Thyroid gland (tissue), 4 donors: ENCODE data around the gene CEP83. TPM values are rescaled to one million over a fixed set of nuclear protein-coding genes. Genes with fewer than 3 reads are reported as not detected.

Source experiments
- DNase-seq, 2 donors: peaks; one replicate each; pipeline ENCODE4 v3.0.0-alpha.2; 2019
- H3K27ac ChIP-seq, 3 donors: fragments of 200-600 bp; sonication (generic); 1 replicate in 2 of 3; 2 replicates in 1 of 3; pipeline ENCODE4 v1.5.1; 2016 to 2019; ENCODE audit warnings: mild to moderate bottlenecking in 1 of 3, moderate library complexity in 1 of 3
- H3K27me3 ChIP-seq: fragments of 200-600 bp; sonication (generic); one replicate; pipeline ENCODE4 v1.5.1; 2019
- H3K36me3 ChIP-seq, 2 donors: fragments of 200-600 bp; sonication (generic); one replicate each; pipeline ENCODE4 v1.5.1; 2016 to 2019
- H3K4me1 ChIP-seq, 2 donors: fragments of 200-600 bp; sonication (generic); one replicate each; pipeline ENCODE4 v1.5.1; 2017 to 2019
- H3K4me3 ChIP-seq, 3 donors: fragments of 200-600 bp; sonication (generic); replicated peaks in 1 of 3; 1 replicate in 2 of 3; 2 replicates in 1 of 3; pipeline ENCODE4 v1.5.1; 2016; ENCODE audit warnings: mild to moderate bottlenecking in 1 of 3
- H3K9me3 ChIP-seq: fragments of 200-600 bp; sonication (generic); one replicate; pipeline ENCODE4 v1.5.1; 2017
- CTCF ChIP-seq, 6 experiments: fragments of 200-600 bp in 3 of 6; fragments of 450-650 bp in 3 of 6; sonication (generic) in 3 of 6; IDR thresholded peaks; one replicate each; pipeline ENCODE4 v1.5.1; 2016 to 2019; ENCODE audit warnings: antibody characterized with exemption in 6 of 6, mild to moderate bottlenecking in 2 of 6, inconsistent platforms in 1 of 6, moderate library complexity in 1 of 6
- POLR2A ChIP-seq, 2 donors: fragments of 450-650 bp; IDR thresholded peaks; one replicate each; pipeline ENCODE4 v1.6.1; 2017; ENCODE audit warnings: antibody characterized with exemption in 2 of 2, mild to moderate bottlenecking in 2 of 2, moderate library complexity in 1 of 2
- WGBS, 2 donors: methylation state at CpG; one replicate each; pipeline ENCODE4 v1.1.5; 2017; 5-methylcytosine and 5-hydroxymethylcytosine counted together
- intact Hi-C: fragments of 100-400 bp; cut with DNase I; formaldehyde crosslinking; loops from one replicate; pipeline ENCODE4 v1.15.1; 2023
- total RNA-seq, 4 donors: library from RNA; depleted of rRNA; stranded (reverse); fragments of >200 nt; gene quantifications; one replicate each; pipeline ENCODE4 v1.2.3, GENCODE V29; 2016

CEP83 gene
- 10 to 100 TPM; 24.1 to 41.9 (median 29.4) TPM for total RNA-seq

- Histone ChIP-seq H3K4me1 (peaks cover 10 to 12% of the 10 kb centered on the region in 2 donors), H3K36me3 (no peaks in the 10 kb centered on the region), H3K27me3 (no peaks in the 10 kb centered on the region), H3K27ac (peak within 1 kb of the TSS; percentile 67 to 92 (median 83)), H3K4me3 (peak within 1 kb of the TSS; percentile 9 to 83 (median 79)), H3K9me3 (no peaks in the 10 kb centered on the region)
- 0 to 1% methylated on average over 25 to 60 of the region's 77 CpGs for WGBS, 2 donors
- TF ChIP-seq POLR2A (IDR thresholded peaks at IDR 0.05) (peak in 1 of 2 donors; percentile 95), CTCF (IDR thresholded peaks at IDR 0.05) (no peak)
- intact Hi-C loops, result no loop called here
- peak; percentile 96 to 97 for DNase-seq
Measured at GRCh38 chr12:94459728-94460615, at the start of gene CEP83. Gene CEP83, minus strand, starts transcription at chr12:94459867. Its CDS starts 47,377 bp downstream, at chr12:94412490.

GRCh38 chr12:94509317-94509716 is 49.6 kb upstream of the CEP83 start:
- Histone ChIP-seq H3K4me3 (no peak overlapping the region), H3K4me1 (no peaks in the 10 kb centered on the region), H3K9me3 (no peaks in the 10 kb centered on the region), H3K27ac (no peak overlapping the region), H3K27me3 (no peaks in the 10 kb centered on the region), H3K36me3 (no peaks in the 10 kb centered on the region)
- 84 to 89% methylated on average over 3 of the region's 3 CpGs for WGBS, 2 donors
- intact Hi-C loops, result no loop called here
- DNase-seq, result no peak
- TF ChIP-seq CTCF (IDR thresholded peaks at IDR 0.05) (no peak), POLR2A (IDR thresholded peaks at IDR 0.05) (no peak)

- no peaks in the 10 kb centered on the region for H3K4me1 ChIP-seq
- H3K9me3 ChIP-seq, result no peaks in the 10 kb centered on the region
- H3K4me3 ChIP-seq, result no peak overlapping the region
- H3K36me3 ChIP-seq, result no peaks in the 10 kb centered on the region
- H3K27ac ChIP-seq, result no peak overlapping the region
- intact Hi-C loops, result no loop called here
- 92 to 95% methylated on average over 3 of the region's 3 CpGs for WGBS, 2 donors
- H3K27me3 ChIP-seq, result no peaks in the 10 kb centered on the region
- DNase-seq, result no peak
- TF ChIP-seq CTCF (IDR thresholded peaks at IDR 0.05) (no peak), POLR2A (IDR thresholded peaks at IDR 0.05) (no peak)
Measured at GRCh38 chr12:94507455-94507854, 47.8 kb upstream of the CEP83 start.

- Histone ChIP-seq H3K4me3 (no peak overlapping the region), H3K36me3 (no peaks in the 10 kb centered on the region), H3K9me3 (no peaks in the 10 kb centered on the region), H3K27ac (no peak overlapping the region), H3K4me1 (no peaks in the 10 kb centered on the region), H3K27me3 (no peaks in the 10 kb centered on the region)
- WGBS, 2 donors, result 79 to 91% methylated on average over 1 of the region's 1 CpG
- intact Hi-C loops, result no loop called here
- TF ChIP-seq POLR2A (IDR thresholded peaks at IDR 0.05), result no peak
- no peak for TF ChIP-seq CTCF (IDR thresholded peaks at IDR 0.05)
- no peak for DNase-seq
Measured at GRCh38 chr12:94504386-94504785, 44.7 kb upstream of the CEP83 start.

- H3K27ac ChIP-seq, result no peak overlapping the region
- DNase-seq, result no peak
- no peaks in the 10 kb centered on the region for H3K27me3 ChIP-seq
- H3K9me3 ChIP-seq, result no peaks in the 10 kb centered on the region
- no peak overlapping the region for H3K4me3 ChIP-seq
- intact Hi-C loops, result no loop called here
- no peaks in the 10 kb centered on the region for H3K4me1 ChIP-seq
- 0 to 94% methylated on average over 1 of the region's 1 CpG for WGBS, 2 donors
- no peaks in the 10 kb centered on the region for H3K36me3 ChIP-seq
- TF ChIP-seq POLR2A (IDR thresholded peaks at IDR 0.05) (no peak), CTCF (IDR thresholded peaks at IDR 0.05) (no peak)
Measured at GRCh38 chr12:94503619-94504018, 44.0 kb upstream of the CEP83 start.
